Vagina (tissue), 2 donors: ENCODE data around the gene CYP2F1. TPM values are rescaled to one million over a fixed set of nuclear protein-coding genes. Genes with fewer than 3 reads are reported as not detected.
"Not testable (repeated sequence)": the region's sequence is repeated elsewhere in the genome, so short reads cannot be mapped to it uniquely, and the experiment has no call there.

Source experiments
- DNase-seq, 2 donors: peaks; one replicate each; pipeline ENCODE4 v3.0.0-alpha.2; 2017; ENCODE audit errors: extremely low spot score in 2 of 2
- H3K27ac ChIP-seq: fragments of 200-600 bp; sonication (generic); one replicate; pipeline ENCODE4 v1.5.1; 2019
- H3K27me3 ChIP-seq: fragments of 200-600 bp; sonication (generic); one replicate; pipeline ENCODE4 v1.5.1; 2019
- H3K36me3 ChIP-seq, 2 donors: fragments of 200-600 bp; sonication (generic); one replicate each; pipeline ENCODE4 v1.5.1; 2017 to 2019
- H3K4me1 ChIP-seq: fragments of 200-600 bp; sonication (generic); one replicate; pipeline ENCODE4 v1.5.1; 2019
- H3K4me3 ChIP-seq, 2 donors: fragments of 200-600 bp; sonication (generic); 1 replicate in 1 of 2; 2 replicates in 1 of 2; pipeline ENCODE4 v1.5.1; 2016 to 2019
- H3K9me3 ChIP-seq: fragments of 200-600 bp; sonication (generic); one replicate; pipeline ENCODE4 v1.5.1; 2019
- CTCF ChIP-seq, 3 experiments: fragments of 450-650 bp in 2 of 3; fragments of 200-600 bp in 1 of 3; sonication (generic) in 1 of 3; IDR thresholded peaks; one replicate each; pipeline ENCODE4 v1.5.1; 2017 to 2019; ENCODE audit warnings: antibody characterized with exemption in 3 of 3, mild to moderate bottlenecking in 2 of 3, moderate library complexity in 2 of 3
- POLR2A ChIP-seq, 2 donors: fragments of 450-650 bp; IDR thresholded peaks; one replicate each; pipeline ENCODE4 v1.6.1; 2017; ENCODE audit warnings: antibody characterized with exemption in 2 of 2, mild to moderate bottlenecking in 2 of 2, moderate library complexity in 2 of 2
- POLR2AphosphoS5 ChIP-seq, 2 donors: sonication (generic); formaldehyde crosslinking; IDR thresholded peaks; one replicate each; pipeline ENCODE4 v1.9.0; 2017; ENCODE audit warnings: antibody characterized with exemption in 2 of 2, mild to moderate bottlenecking in 2 of 2, low read depth in 1 of 2; ENCODE audit not compliant: insufficient read depth in 1 of 2
- intact Hi-C: fragments of 100-400 bp; cut with DNase I; formaldehyde crosslinking; loops from one replicate; pipeline ENCODE4 v1.15.1; 2023
- total RNA-seq: library from RNA; depleted of rRNA; stranded (reverse); fragments of >200 nt; gene quantifications from one replicate; pipeline ENCODE4 v1.2.3, GENCODE V29; 2016

Gene CYP2F1
- total RNA-seq, 1 donor from 2014 or later = not detected

GRCh38 chr19:41133260-41133659 lies 19.0 kb downstream of the CYP2F1 start:
- TF ChIP-seq CTCF (IDR thresholded peaks at IDR 0.05) (no peak), POLR2AphosphoS5 (IDR thresholded peaks at IDR 0.05; ENCODE audit: insufficient read depth in 1 of 2, low read depth in 1 of 2) (no peak), POLR2A (IDR thresholded peaks at IDR 0.05) (no peak)
- Histone ChIP-seq H3K4me1 (peaks cover 20% of the 10 kb centered on the region), H3K36me3 (no peaks in the 10 kb centered on the region), H3K9me3 (no peaks in the 10 kb centered on the region), H3K4me3 (no peak overlapping the region), H3K27me3 (no peaks in the 10 kb centered on the region), H3K27ac (no peak overlapping the region)
- no peak for DNase-seq
- intact Hi-C loops = no loop called here

GRCh38 chr19:41134616-41135015 lies 20.4 kb downstream of the CYP2F1 start:
- Histone ChIP-seq H3K4me3 (no peak overlapping the region), H3K4me1 (peaks cover 20% of the 10 kb centered on the region), H3K9me3 (no peaks in the 10 kb centered on the region), H3K27ac (no peak overlapping the region), H3K36me3 (no peaks in the 10 kb centered on the region), H3K27me3 (no peaks in the 10 kb centered on the region)
- no peak for DNase-seq
- intact Hi-C loops = no loop called here
- TF ChIP-seq POLR2A (IDR thresholded peaks at IDR 0.05) (no peak), CTCF (IDR thresholded peaks at IDR 0.05) (no peak), POLR2AphosphoS5 (IDR thresholded peaks at IDR 0.05; ENCODE audit: insufficient read depth in 1 of 2, low read depth in 1 of 2) (no peak)

- intact Hi-C loops, H3K9me3 ChIP-seq, H3K27me3 ChIP-seq, DNase-seq, H3K36me3 ChIP-seq: not testable (repeated sequence)
- H3K4me1 ChIP-seq = peaks cover 20% of the 10 kb centered on the region
- peak overlapping the region; percentile 5 for H3K27ac ChIP-seq
- peak overlapping the region; percentile 30 to 44 for H3K4me3 ChIP-seq
- peak in 1 of 2 donors; percentile 34 for TF ChIP-seq POLR2AphosphoS5 (IDR thresholded peaks at IDR 0.05; ENCODE audit: insufficient read depth in 1 of 2, low read depth in 1 of 2)
Observed at GRCh38 chr19:41135390-41136384, 21.5 kb downstream of the CYP2F1 start.

GRCh38 chr19:41136636-41137455 lies 22.6 kb downstream of the CYP2F1 start:
- intact Hi-C loops = no loop called here
- TF ChIP-seq CTCF (IDR thresholded peaks at IDR 0.05) (no peak), POLR2AphosphoS5 (IDR thresholded peaks at IDR 0.05; ENCODE audit: insufficient read depth in 1 of 2, low read depth in 1 of 2) (no peak), POLR2A (IDR thresholded peaks at IDR 0.05) (no peak)
- H3K36me3 ChIP-seq = no peaks in the 10 kb centered on the region
- no peaks in the 10 kb centered on the region for H3K27me3 ChIP-seq
- H3K27ac ChIP-seq = no peak overlapping the region
- DNase-seq = no peak
- no peaks in the 10 kb centered on the region for H3K9me3 ChIP-seq
- H3K4me1 ChIP-seq = peaks cover 20% of the 10 kb centered on the region
- H3K4me3 ChIP-seq = peak overlapping the region in 1 of 2 donors; percentile 44

GRCh38 chr19:41144403-41144802 lies 30.2 kb downstream of the CYP2F1 start:
- Histone ChIP-seq H3K9me3 (no peaks in the 10 kb centered on the region), H3K36me3 (no peaks in the 10 kb centered on the region), H3K27ac (no peak overlapping the region), H3K27me3 (no peaks in the 10 kb centered on the region), H3K4me1 (no peaks in the 10 kb centered on the region), H3K4me3 (no peak overlapping the region)
- DNase-seq = no peak
- intact Hi-C loops = no loop called here
- TF ChIP-seq CTCF (IDR thresholded peaks at IDR 0.05) (peak; percentile 73 to 78 (median 77)), POLR2A (IDR thresholded peaks at IDR 0.05) (no peak)
